SW480 (cell line): ENCODE data around the gene FADS1.

Source experiments
- DNase-seq: peaks from one replicate; pipeline ENCODE4 v3.0.0-alpha.2; 2016; ENCODE audit warnings: low spot score

FADS1 gene

GRCh38 chr11:61776561-61777075, 40.2 kb downstream of the FADS1 start:
- peak; percentile 49 for DNase-seq

GRCh38 chr11:61775606-61776554, 40.9 kb downstream of the FADS1 start:
- DNase-seq, result peak; percentile 46

- no peak for DNase-seq
Measured at GRCh38 chr11:61775106-61775505, 41.7 kb downstream of the FADS1 start.

- no peak for DNase-seq
Measured at GRCh38 chr11:61774411-61774810, 42.4 kb downstream of the FADS1 start.

- no peak for DNase-seq
Measured at GRCh38 chr11:61773809-61774208, 43.0 kb downstream of the FADS1 start.

GRCh38 chr11:61773356-61773755, 43.4 kb downstream of the FADS1 start:
- no peak for DNase-seq

GRCh38 chr11:61771985-61772455, 44.8 kb downstream of the FADS1 start:
- DNase-seq, result no peak

- no peak for DNase-seq
Measured at GRCh38 chr11:61771195-61771894, 45.5 kb downstream of the FADS1 start.

GRCh38 chr11:61769946-61770683, 46.7 kb downstream of the FADS1 start:
- no peak for DNase-seq

GRCh38 chr11:61769169-61769920, 47.5 kb downstream of the FADS1 start:
- no peak for DNase-seq

GRCh38 chr11:61768376-61769076, 48.3 kb downstream of the FADS1 start:
- no peak for DNase-seq

GRCh38 chr11:61766353-61766841, 50.4 kb downstream of the FADS1 start:
- peak; percentile 95 for DNase-seq

GRCh38 chr11:61765550-61766253, 51.1 kb downstream of the FADS1 start:
- no peak for DNase-seq

GRCh38 chr11:61764606-61765260, 52.1 kb downstream of the FADS1 start:
- DNase-seq, result no peak

GRCh38 chr11:61763930-61764605, 52.7 kb downstream of the FADS1 start:
- DNase-seq, result no peak

- DNase-seq, result no peak
Measured at GRCh38 chr11:61762798-61763197, 54.0 kb downstream of the FADS1 start.

GRCh38 chr11:61762223-61762615, 54.6 kb downstream of the FADS1 start:
- DNase-seq, result no peak

- DNase-seq, result no peak
Measured at GRCh38 chr11:61761440-61762222, 55.2 kb downstream of the FADS1 start.
